NCI-H345 treated with DMSO at 0.1 percent for 48 hours (cell line): Measurements from ENCODE around the gene DENND10.
"Not testable (repeated sequence)": the region's sequence is repeated elsewhere in the genome, so short reads cannot be mapped to it uniquely, and the experiment has no call there.

ENCODE experiments used
- DNase-seq: peaks from one replicate; lab custom pipeline; 2025; ENCODE audit not compliant: unreplicated experiment; lab: John Stamatoyannopoulos, UW

The DENND10 gene

GRCh38 chr10:119103903-119104653 is at the start of gene DENND10:
TSS of gene DENND10 (plus strand) at chr10:119104113. CDS start at chr10:119104143, 30 bp downstream.
- no peak for DNase-seq

- no peak for DNase-seq
Observed at GRCh38 chr10:119055472-119055871, 48.4 kb upstream of the DENND10 start.

- no peak for DNase-seq
Observed at GRCh38 chr10:119058010-119058409, 45.9 kb upstream of the DENND10 start.

GRCh38 chr10:119059557-119059956 is 44.4 kb upstream of the DENND10 start:
- no peak for DNase-seq

GRCh38 chr10:119060107-119060506 is 43.8 kb upstream of the DENND10 start:
- no peak for DNase-seq

GRCh38 chr10:119061352-119061751 is 42.6 kb upstream of the DENND10 start:
- DNase-seq, result no peak

GRCh38 chr10:119061926-119062325 is 42.0 kb upstream of the DENND10 start:
- no peak for DNase-seq

GRCh38 chr10:119070395-119071165 is 33.3 kb upstream of the DENND10 start:
- DNase-seq, result no peak

GRCh38 chr10:119073584-119073983 is 30.3 kb upstream of the DENND10 start:
- DNase-seq, result no peak

- no peak for DNase-seq
Observed at GRCh38 chr10:119078422-119079179, 25.3 kb upstream of the DENND10 start.

GRCh38 chr10:119079599-119080520 is 24.1 kb upstream of the DENND10 start:
- DNase-seq, result no peak

GRCh38 chr10:119080521-119081259 is 23.2 kb upstream of the DENND10 start, which contains the start of gene EIF3A:
TSS of gene EIF3A (minus strand) at chr10:119080817. CDS start at chr10:119080676, 141 bp downstream.
- DNase-seq, result peak; percentile 69

- no peak for DNase-seq
Observed at GRCh38 chr10:119084896-119085295, 19.0 kb upstream of the DENND10 start.

- no peak for DNase-seq
Observed at GRCh38 chr10:119087271-119087882, 16.5 kb upstream of the DENND10 start.

- DNase-seq, result no peak
Observed at GRCh38 chr10:119090026-119090795, 13.7 kb upstream of the DENND10 start.

- DNase-seq, result no peak
Observed at GRCh38 chr10:119090968-119091367, 12.9 kb upstream of the DENND10 start.

- no peak for DNase-seq
Observed at GRCh38 chr10:119095640-119096039, 8.3 kb upstream of the DENND10 start.

- not testable (repeated sequence) for DNase-seq
Observed at GRCh38 chr10:119096641-119097415, 7.1 kb upstream of the DENND10 start.
